CD4-positive, alpha-beta T cell treated with Interleukin-4 for 1 hour (primary cell): Measurements from ENCODE around the gene NOTUM.
"Not testable (repeated sequence)": the region's sequence is repeated elsewhere in the genome, so short reads cannot be mapped to it uniquely, and the experiment has no call there.

Source experiments
- DNase-seq, 2 donors: peaks; one replicate each; pipeline ENCODE4 v3.0.0-alpha.2; 2020 to 2022

Gene NOTUM

GRCh38 chr17:81922566-81923301 lies 38.3 kb downstream of the NOTUM start:
- no peak for DNase-seq

- DNase-seq: no peak
Observed at GRCh38 chr17:81921996-81922565, 38.9 kb downstream of the NOTUM start.

- no peak for DNase-seq
Observed at GRCh38 chr17:81921537-81921862, 39.5 kb downstream of the NOTUM start.

- peak in 1 of 2 donors; percentile 41 for DNase-seq
Observed at GRCh38 chr17:81920612-81921536, 40.1 kb downstream of the NOTUM start.

- DNase-seq: no peak
Observed at GRCh38 chr17:81918832-81919545, 42.0 kb downstream of the NOTUM start.

GRCh38 chr17:81918333-81918669 lies 42.7 kb downstream of the NOTUM start:
- DNase-seq: not testable (repeated sequence)

GRCh38 chr17:81917565-81918332 lies 43.2 kb downstream of the NOTUM start, which contains the start of gene SIRT7:
SIRT7 (minus strand) TSS chr17:81918176; CDS start chr17:81918131, 45 bp downstream.
- peak; percentile 89 for DNase-seq

GRCh38 chr17:81916234-81917001 lies 44.6 kb downstream of the NOTUM start:
- no peak for DNase-seq

- no peak for DNase-seq
Observed at GRCh38 chr17:81915331-81915730, 45.7 kb downstream of the NOTUM start.

GRCh38 chr17:81914103-81914850 lies 46.7 kb downstream of the NOTUM start:
- no peak for DNase-seq

- no peak for DNase-seq
Observed at GRCh38 chr17:81913394-81914102, 47.4 kb downstream of the NOTUM start.

- no peak for DNase-seq
Observed at GRCh38 chr17:81912441-81913309, 48.3 kb downstream of the NOTUM start.

GRCh38 chr17:81911969-81912368 lies 49.0 kb downstream of the NOTUM start:
- DNase-seq: no peak

GRCh38 chr17:81911277-81911961 lies 49.6 kb downstream of the NOTUM start, which contains the start of gene PCYT2:
PCYT2 (minus strand) TSS chr17:81911399; CDS start chr17:81911355, 44 bp downstream.
- peak; percentile 93 to 95 for DNase-seq

- DNase-seq: no peak
Observed at GRCh38 chr17:81910840-81911276, 50.1 kb downstream of the NOTUM start.

GRCh38 chr17:81909966-81910839 lies 50.8 kb downstream of the NOTUM start:
- no peak for DNase-seq

GRCh38 chr17:81909231-81909630 lies 51.8 kb downstream of the NOTUM start:
- no peak for DNase-seq
